ENCODE results near the gene GPR26. TPM values are rescaled to one million over a fixed set of nuclear protein-coding genes. Genes with fewer than 3 reads are reported as not detected.

The GPR26 gene
- total RNA-seq, 1 donor from 2014 or later: not detected

DNA sequence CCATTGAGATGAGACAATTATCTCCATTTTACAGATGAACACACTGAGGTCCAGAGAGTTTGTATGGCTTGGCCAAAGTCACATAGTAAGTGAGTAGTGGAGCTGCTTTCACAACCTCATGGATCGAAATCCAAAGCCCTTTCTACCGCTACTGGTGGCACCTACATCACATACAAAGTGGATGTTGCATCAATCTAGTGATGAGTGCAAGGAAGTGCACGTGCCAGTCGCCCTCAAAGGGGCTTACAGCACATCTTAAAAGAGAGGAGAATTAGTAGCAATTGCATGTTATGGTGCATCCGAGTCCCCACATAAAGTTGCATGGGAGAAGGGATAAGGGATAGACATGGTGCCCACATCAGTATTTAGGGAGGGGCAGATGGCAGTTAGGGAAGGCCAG is 31.0 kb upstream of the GPR26 start:
- Histone ChIP-seq H3K4me1 (no peaks in the 10 kb centered on the region), H3K9me3 (no peaks in the 10 kb centered on the region), H3K27me3 (ENCODE audit: low read depth) (peaks cover 8% of the 10 kb centered on the region), H3K27ac (no peak overlapping the region), H3K4me3 (no peak overlapping the region), H3K36me3 (no peaks in the 10 kb centered on the region)
- no peak for TF ChIP-seq CTCF (IDR thresholded peaks at IDR 0.05)
- ATAC-seq (no peak), DNase-seq (no peak)
- intact Hi-C loops (cut with DNase I): no loop called here

- no peaks in the 10 kb centered on the region for H3K4me1 ChIP-seq
- intact Hi-C loops (cut with DNase I): no loop called here
- no peaks in the 10 kb centered on the region for H3K9me3 ChIP-seq
- peaks cover 14% of the 10 kb centered on the region for H3K27me3 ChIP-seq (ENCODE audit: low read depth)
- no peak overlapping the region for H3K4me3 ChIP-seq
- no peaks in the 10 kb centered on the region for H3K36me3 ChIP-seq
- no peak for TF ChIP-seq CTCF (IDR thresholded peaks at IDR 0.05)
- H3K27ac ChIP-seq: no peak overlapping the region
- ATAC-seq (no peak), DNase-seq (no peak)
These were observed 30.4 kb upstream of the GPR26 start for GRCh38 chr10:123635745-123636144.

GRCh38 chr10:123636598-123637325 is 29.4 kb upstream of the GPR26 start:
- Histone ChIP-seq H3K27ac (no peak overlapping the region), H3K4me3 (no peak overlapping the region), H3K27me3 (ENCODE audit: low read depth) (peaks cover 15% of the 10 kb centered on the region), H3K36me3 (no peaks in the 10 kb centered on the region), H3K9me3 (no peaks in the 10 kb centered on the region), H3K4me1 (no peaks in the 10 kb centered on the region)
- intact Hi-C loops (cut with DNase I): no loop called here
- DNase-seq (no peak), ATAC-seq (no peak)
- no peak for TF ChIP-seq CTCF (IDR thresholded peaks at IDR 0.05)

DNA sequence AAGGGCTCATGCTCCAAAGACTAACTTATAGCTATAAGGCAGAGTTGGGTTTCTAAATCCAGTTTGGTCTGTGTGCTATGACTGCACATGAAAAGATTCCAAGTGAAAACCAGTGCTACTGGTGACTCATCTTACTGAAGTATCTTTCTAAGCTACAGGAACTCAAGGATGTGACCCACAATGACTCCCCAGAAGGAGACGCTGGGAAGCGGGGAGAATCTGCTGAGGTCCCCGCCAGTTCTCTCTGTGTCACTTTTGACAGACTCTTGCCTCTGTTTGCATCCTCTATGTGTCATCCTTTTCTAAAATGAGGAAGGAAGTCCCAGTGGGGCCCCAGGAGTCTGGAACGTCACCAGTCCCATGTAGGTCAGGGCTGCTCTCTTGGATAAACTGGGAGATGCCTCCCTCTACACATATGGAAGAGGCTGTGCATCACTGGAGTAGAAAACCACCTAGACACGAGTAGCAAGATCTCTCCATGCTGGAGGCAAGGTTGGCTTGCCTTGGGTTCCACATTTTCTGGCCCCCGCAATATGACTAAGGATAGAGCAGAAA is 28.8 kb upstream of the GPR26 start:
- Histone ChIP-seq H3K27me3 (ENCODE audit: low read depth) (peaks cover 15% of the 10 kb centered on the region), H3K27ac (no peak overlapping the region), H3K4me1 (no peaks in the 10 kb centered on the region), H3K4me3 (no peak overlapping the region), H3K9me3 (no peaks in the 10 kb centered on the region), H3K36me3 (no peaks in the 10 kb centered on the region)
- no peak for DNase-seq
- no peak for ATAC-seq
- no peak for TF ChIP-seq CTCF (IDR thresholded peaks at IDR 0.05)
- intact Hi-C loops (cut with DNase I): no loop called here

- no peak overlapping the region for H3K27ac ChIP-seq
- DNase-seq: no peak
These were observed 27.0 kb upstream of the GPR26 start for GRCh38 chr10:123639131-123639530.

More at GRCh38 chr10:123639131-123639530, 27.0 kb upstream of the GPR26 start:
- H3K4me3 ChIP-seq: no peak overlapping the region
- intact Hi-C loops (cut with DNase I): no loop called here
- no peak for TF ChIP-seq CTCF (IDR thresholded peaks at IDR 0.05)
- H3K9me3 ChIP-seq: no peaks in the 10 kb centered on the region
- peaks cover 15% of the 10 kb centered on the region for H3K27me3 ChIP-seq (ENCODE audit: low read depth)
- H3K36me3 ChIP-seq: no peaks in the 10 kb centered on the region
- H3K4me1 ChIP-seq: no peaks in the 10 kb centered on the region
- ATAC-seq: no peak
